ENCODE measurements around the gene C1QTNF8.

Gene C1QTNF8

DNA sequence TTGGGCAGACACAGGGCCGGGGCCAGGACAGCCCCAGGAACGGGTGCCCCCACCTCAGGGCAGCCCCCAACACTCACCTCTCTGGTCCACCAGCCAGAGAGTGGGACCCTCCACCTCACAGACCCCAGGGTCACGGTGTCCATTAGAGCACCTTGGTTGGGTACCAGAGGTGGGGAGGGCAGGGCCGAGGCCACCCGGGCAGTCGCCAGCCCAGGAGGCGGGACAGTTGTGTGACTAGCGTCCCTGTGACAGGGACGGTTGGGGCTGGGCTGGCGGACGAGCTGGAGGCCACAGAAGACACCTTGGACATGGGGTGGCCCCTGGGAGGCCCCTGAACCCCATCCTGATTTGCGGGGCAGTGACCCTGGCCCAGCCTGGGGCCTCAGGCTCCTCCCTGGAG is 11.7 kb upstream of the C1QTNF8 start:
- H3K27me3 Mint-ChIP-seq = peaks cover 22% of the 10 kb centered on the region
- no peak overlapping the region for H3K27ac Mint-ChIP-seq

DNA sequence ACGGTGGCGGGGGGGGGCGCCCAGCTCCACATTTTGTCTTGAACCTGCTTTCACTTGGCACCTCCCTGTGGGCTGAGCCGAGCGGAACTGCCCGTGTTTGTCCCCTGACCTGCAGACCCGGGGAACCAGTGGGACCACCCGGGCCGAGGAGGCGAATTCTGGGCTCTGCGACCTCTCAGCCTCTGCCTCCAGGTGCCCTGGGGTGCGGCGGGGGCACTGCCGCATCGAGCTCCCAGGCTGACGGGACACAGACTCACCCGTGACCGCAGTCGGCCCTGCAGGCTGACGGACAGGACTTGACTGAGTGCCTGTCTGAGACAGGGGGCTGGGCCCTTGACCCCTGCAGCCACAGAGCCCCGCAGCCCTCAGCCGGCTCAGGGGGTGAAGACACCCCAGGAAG is 11.1 kb upstream of the C1QTNF8 start:
- H3K27ac Mint-ChIP-seq = no peak overlapping the region
- no peaks in the 10 kb centered on the region for H3K36me3 Mint-ChIP-seq (ENCODE audit: low read depth)
- H3K4me3 Mint-ChIP-seq = no peak overlapping the region
- no peak for DNase-seq
- peaks cover 22% of the 10 kb centered on the region for H3K27me3 Mint-ChIP-seq
- no peaks in the 10 kb centered on the region for H3K4me1 Mint-ChIP-seq (ENCODE audit: low read depth)
- H3K9me3 Mint-ChIP-seq = no peaks in the 10 kb centered on the region

More for the DNA sequence above, 11.7 kb upstream of the C1QTNF8 start:
- Mint-ChIP-seq H3K36me3 (ENCODE audit: low read depth) (no peaks in the 10 kb centered on the region), H3K4me1 (ENCODE audit: low read depth) (no peaks in the 10 kb centered on the region), H3K9me3 (no peaks in the 10 kb centered on the region), H3K4me3 (no peak overlapping the region)
- DNase-seq = no peak

DNA sequence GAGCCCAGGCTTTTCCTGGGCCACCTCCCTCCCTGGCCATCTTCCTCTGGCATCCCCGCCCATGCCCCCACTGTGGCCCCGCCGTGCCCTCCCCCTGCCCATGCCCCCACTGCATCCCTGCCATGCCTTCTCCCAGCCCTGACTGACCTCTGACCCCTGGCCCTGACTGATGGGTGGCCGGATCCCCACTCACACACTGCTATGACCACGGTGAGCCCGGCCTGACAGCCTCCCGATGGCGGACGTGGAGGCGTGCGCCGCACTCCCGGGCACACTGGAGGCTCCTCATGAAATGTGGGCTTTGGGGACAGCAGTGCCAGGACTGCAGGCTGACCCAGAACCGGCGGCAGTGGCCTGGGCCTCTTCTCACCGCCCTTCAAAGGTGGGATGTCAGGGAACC is 10.6 kb upstream of the C1QTNF8 start:
- H3K9me3 Mint-ChIP-seq = no peaks in the 10 kb centered on the region
- H3K27me3 Mint-ChIP-seq = peaks cover 22% of the 10 kb centered on the region
- H3K27ac Mint-ChIP-seq = no peak overlapping the region
- H3K4me3 Mint-ChIP-seq = no peak overlapping the region
- no peaks in the 10 kb centered on the region for H3K4me1 Mint-ChIP-seq (ENCODE audit: low read depth)
- no peak for DNase-seq
- H3K36me3 Mint-ChIP-seq (ENCODE audit: low read depth) = no peaks in the 10 kb centered on the region

DNA sequence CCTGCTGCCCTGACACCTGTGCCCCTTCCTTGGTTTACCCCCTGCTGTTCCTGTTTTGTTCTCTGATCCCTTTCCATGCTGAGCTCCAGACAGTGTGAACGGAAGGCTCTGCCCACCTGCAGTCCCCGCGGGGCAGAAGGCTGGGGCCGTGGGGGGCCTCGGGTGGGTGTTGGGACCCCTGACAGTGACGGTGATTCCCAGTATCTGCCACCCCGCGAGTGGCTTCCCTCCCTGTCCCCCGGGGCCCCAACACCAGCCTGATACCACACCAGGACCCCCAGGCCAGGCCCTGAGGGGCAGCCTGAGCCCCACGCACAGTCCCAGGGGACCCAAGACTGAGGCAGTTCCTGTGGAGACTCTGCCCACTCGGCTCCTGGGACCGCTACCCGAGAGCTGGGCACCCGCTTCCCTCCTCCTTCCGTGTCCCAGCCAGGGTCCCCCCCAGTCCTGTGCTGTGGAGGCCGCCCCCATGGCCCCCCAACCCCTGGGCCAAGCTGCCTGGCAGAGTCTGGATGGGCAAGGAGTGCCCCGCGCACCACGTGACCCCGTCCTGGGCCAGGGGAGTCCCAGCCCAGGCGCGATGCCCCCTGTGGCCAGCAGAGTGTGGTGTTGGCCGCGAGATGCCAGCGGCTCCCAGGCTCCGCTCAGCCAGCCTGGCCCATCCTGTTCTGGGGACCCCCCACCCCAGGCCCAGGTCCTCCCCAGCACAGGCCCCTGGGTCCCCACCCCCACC is 10.0 kb upstream of the C1QTNF8 start:
- no peaks in the 10 kb centered on the region for H3K36me3 Mint-ChIP-seq (ENCODE audit: low read depth)
- H3K27ac Mint-ChIP-seq = no peak overlapping the region
- H3K9me3 Mint-ChIP-seq = no peaks in the 10 kb centered on the region
- H3K4me3 Mint-ChIP-seq = no peak overlapping the region
- peak; percentile 67 for DNase-seq
- H3K4me1 Mint-ChIP-seq (ENCODE audit: low read depth) = no peaks in the 10 kb centered on the region
- H3K27me3 Mint-ChIP-seq = peaks cover 25% of the 10 kb centered on the region

DNA sequence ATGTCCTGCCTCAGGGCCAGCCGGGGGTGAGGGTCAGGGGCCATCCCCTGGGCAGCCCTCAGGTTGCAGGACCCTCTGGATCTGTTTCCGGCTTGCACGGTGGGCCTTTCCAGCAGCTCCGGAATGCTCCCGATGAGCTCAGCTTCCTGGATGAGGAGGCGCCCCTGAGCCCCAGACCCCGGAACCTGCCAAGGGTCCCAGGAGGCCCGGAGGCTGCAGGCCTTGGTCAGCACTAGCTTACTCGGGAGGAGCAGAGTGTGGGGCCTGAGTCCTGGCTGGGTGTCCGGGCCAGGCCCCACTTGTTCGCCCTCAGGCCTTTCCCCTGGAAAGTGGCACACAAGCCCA is 7.6 kb upstream of the C1QTNF8 start:
- Mint-ChIP-seq H3K27me3 (peaks cover 27% of the 10 kb centered on the region), H3K9me3 (no peaks in the 10 kb centered on the region), H3K36me3 (ENCODE audit: low read depth) (no peaks in the 10 kb centered on the region), H3K27ac (no peak overlapping the region), H3K4me1 (ENCODE audit: low read depth) (no peaks in the 10 kb centered on the region), H3K4me3 (no peak overlapping the region)
- DNase-seq = no peak

DNA sequence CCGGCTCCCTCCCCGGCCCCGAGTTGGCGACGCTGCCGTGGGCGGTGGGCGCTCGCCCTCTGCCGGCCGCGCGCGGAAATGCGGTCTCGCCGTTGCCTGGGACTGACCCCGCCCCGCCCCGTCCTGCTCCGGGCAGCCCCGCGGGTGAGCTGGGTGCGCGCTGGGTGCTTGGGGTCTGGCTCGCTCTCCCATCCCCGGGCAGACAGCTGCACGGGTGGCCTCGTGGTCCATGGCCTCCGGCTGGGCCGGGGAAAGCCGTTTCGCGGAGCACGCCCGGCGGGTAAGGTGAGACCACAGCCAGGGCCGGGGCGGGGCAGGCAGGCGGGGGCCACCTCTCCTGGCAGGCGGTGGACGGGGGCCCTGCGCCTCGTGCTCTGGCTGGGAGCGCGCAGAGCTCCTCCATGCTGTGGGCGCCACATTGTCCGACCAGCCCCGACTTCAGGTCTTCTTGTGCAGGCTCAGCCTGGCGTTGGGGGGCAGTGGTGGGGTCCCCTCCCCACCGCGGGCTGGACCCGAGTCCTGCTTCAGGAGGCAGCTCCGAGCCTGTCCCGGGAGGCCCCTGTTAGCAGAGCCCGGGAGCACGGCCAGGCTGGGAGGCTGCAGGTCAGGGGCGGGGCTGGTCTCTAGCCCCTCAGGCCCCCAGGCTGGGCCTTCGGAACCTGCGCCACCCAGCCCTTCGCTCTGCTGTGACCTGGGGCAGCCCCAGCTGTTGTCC is 7.0 kb upstream of the C1QTNF8 start:
- Mint-ChIP-seq H3K9me3 (no peaks in the 10 kb centered on the region), H3K27ac (no peak overlapping the region), H3K4me3 (no peak overlapping the region), H3K4me1 (ENCODE audit: low read depth) (no peaks in the 10 kb centered on the region), H3K27me3 (peaks cover 27% of the 10 kb centered on the region), H3K36me3 (ENCODE audit: low read depth) (no peaks in the 10 kb centered on the region)
- DNase-seq = peak; percentile 86

DNA sequence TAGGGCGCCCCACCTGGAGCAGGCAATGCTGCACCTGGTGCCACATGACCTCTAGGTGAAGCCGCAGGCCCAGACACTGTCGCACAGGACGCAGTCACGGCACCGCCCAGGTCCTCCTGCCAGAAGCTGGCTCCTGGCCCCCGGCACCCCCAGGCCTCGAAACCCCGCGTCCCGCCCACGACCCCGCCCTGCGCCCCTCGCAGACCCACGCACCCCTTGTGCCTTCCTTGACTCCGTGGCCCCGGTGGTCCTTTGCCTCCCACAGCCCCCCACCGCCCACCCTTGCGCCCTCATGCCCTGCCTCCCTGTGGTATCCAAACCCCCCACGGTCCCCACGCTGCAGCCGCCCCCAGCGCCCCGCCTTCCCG is 6.3 kb upstream of the C1QTNF8 start:
- Mint-ChIP-seq H3K9me3 (no peaks in the 10 kb centered on the region), H3K27me3 (peaks cover 27% of the 10 kb centered on the region), H3K27ac (no peak overlapping the region), H3K36me3 (ENCODE audit: low read depth) (no peaks in the 10 kb centered on the region), H3K4me3 (no peak overlapping the region), H3K4me1 (ENCODE audit: low read depth) (no peaks in the 10 kb centered on the region)
- DNase-seq = no peak

DNA sequence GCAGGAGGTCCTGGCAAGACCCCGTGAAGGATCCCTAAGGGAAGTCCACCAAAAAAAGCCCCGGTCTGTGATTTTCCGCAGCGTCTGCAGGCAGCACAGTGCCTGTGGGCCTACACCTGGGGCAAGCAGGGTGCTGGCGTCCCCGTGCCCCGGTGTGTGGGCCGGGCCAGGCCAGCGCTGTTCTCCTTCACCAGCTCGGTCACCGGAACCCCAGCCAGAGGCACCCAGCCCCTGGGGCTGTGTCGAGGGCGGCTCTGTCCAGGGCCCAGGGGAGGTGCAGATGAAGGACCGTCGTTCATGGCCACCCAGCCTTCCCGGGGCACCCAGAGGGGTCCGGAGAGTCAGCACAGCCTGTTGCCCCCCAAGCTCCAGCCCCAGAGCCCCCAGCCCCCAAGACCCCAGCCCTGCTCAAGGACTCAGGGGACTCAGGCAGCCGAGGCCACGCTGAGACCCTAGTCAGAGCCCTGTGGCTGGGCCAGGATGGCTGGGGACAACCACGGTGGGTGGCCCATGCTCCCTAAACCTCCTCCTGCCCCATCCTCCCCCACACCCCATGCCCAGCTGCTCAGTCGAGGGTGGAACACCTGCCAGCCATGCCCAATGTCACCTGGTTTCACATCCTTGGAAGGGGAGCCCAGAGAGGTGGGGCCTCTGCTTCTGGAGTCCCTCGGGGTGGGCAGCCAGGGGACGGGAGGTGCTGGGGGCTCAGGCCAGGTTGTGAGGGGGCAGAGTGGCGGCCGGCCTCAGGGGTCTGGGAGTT is 5.7 kb upstream of the C1QTNF8 start:
- no peak for DNase-seq
- Mint-ChIP-seq H3K4me1 (ENCODE audit: low read depth) (no peaks in the 10 kb centered on the region), H3K27me3 (peaks cover 27% of the 10 kb centered on the region), H3K9me3 (no peaks in the 10 kb centered on the region), H3K4me3 (no peak overlapping the region), H3K36me3 (ENCODE audit: low read depth) (no peaks in the 10 kb centered on the region), H3K27ac (no peak overlapping the region)

DNA sequence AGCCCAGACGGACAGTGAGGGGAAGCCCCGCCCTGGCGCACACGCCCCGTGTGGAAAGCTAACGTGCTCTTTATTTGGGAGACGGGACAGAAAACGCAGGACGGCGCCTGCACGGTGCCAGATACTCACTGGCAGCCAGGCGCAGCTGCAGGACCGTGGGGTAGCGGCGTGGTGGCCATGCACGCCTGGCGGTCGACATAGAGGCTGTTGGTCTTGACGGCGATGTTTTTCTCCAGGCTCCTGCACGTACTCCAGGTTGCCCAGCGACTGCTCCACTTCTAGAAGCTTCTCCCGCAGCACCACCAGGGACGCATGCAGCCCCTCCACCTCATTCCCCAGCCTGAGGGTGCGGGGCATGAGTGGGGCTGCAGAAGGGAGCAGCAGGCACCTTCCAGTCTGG is 5.1 kb upstream of the C1QTNF8 start:
- Mint-ChIP-seq H3K36me3 (ENCODE audit: low read depth) (no peaks in the 10 kb centered on the region), H3K27me3 (peaks cover 27% of the 10 kb centered on the region), H3K9me3 (no peaks in the 10 kb centered on the region), H3K4me3 (no peak overlapping the region), H3K27ac (no peak overlapping the region), H3K4me1 (ENCODE audit: low read depth) (no peaks in the 10 kb centered on the region)
- DNase-seq = no peak

DNA sequence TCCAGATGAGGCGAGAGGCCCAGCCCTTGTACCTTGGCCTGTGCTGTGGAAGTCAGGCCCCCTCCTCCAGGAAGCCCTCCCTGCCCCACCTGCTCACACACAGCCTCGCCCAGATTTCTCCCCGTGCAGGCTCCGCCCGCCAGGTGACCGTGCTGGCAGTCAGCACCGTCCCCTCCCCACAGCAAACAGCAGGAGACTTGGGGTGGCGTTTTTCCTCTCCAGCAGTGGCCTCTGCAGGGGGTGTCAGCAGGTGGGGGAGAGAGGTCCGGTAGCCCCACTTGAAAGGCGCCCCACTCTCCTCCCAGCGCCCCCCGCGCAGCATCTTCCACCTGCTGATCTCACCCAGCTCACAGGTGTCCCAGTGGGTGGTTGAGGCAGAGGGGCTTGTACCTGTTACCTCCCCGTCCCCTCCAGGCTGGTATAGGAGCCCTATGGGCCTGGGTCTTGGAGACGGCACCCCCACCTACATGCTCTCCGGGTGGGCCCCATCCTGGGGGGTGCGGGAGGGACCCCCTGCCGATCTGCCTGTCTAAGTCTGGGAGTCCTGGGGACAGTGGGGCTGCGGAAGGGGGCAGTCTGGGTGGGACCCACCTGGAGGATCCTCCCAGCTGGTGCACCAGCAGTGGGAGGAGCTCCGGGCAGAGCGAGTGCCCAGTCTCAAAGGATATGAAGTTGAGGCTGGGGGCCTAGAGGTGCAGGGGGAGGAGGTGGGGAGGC is 4.2 kb upstream of the C1QTNF8 start:
- DNase-seq = no peak
- Mint-ChIP-seq H3K9me3 (no peaks in the 10 kb centered on the region), H3K4me3 (no peak overlapping the region), H3K27me3 (peaks cover 22% of the 10 kb centered on the region), H3K27ac (no peak overlapping the region), H3K36me3 (ENCODE audit: low read depth) (no peaks in the 10 kb centered on the region), H3K4me1 (ENCODE audit: low read depth) (no peaks in the 10 kb centered on the region)

DNA sequence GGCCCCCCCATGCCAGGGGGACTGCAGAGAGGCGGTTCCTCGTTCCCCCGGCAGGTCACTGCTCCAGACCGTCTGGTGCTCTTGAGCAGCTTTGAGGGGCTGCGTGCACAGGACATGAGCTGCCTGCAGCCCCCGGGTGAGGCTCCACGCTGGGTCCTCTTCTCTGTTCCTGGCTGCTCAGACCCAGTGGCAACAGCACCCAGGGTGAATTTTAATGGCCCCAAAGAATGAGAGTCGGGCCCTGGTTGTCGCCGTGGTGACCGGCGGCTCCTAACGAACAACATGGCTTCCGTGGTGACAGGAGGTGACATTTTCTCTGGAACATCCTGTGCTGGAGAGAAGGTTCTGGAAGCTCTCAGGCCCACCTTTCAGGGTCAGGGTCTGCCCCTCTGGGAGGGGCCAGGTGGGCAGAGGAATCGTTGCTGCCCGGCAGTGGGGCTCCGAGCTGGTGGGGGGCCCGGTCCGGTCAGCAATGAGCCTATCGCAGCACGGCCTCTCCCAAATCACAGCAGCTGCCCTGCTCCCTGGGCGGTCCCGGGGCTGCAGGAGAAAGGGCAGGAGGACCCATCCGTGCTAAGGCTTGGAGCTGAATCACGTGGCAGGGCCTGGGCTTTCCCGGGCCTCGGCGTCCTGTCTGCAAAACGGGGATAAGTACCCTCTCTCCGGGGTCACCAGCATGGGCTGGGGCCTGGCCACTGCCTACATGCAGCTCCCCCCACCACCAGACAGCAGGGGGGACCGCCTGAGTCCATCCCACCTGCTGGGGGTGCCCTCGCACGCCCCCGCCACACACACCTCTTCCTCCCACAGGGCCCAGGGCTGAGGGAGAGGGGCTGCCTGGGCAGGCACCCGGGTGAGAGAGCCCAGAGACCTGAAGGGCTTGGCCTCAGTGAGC is 3.4 kb upstream of the C1QTNF8 start:
- peaks cover 14% of the 10 kb centered on the region for H3K27me3 Mint-ChIP-seq
- no peaks in the 10 kb centered on the region for H3K9me3 Mint-ChIP-seq
- H3K4me3 Mint-ChIP-seq = no peak overlapping the region
- no peaks in the 10 kb centered on the region for H3K4me1 Mint-ChIP-seq (ENCODE audit: low read depth)
- H3K27ac Mint-ChIP-seq = no peak overlapping the region
- no peaks in the 10 kb centered on the region for H3K36me3 Mint-ChIP-seq (ENCODE audit: low read depth)
- no peak for DNase-seq

DNA sequence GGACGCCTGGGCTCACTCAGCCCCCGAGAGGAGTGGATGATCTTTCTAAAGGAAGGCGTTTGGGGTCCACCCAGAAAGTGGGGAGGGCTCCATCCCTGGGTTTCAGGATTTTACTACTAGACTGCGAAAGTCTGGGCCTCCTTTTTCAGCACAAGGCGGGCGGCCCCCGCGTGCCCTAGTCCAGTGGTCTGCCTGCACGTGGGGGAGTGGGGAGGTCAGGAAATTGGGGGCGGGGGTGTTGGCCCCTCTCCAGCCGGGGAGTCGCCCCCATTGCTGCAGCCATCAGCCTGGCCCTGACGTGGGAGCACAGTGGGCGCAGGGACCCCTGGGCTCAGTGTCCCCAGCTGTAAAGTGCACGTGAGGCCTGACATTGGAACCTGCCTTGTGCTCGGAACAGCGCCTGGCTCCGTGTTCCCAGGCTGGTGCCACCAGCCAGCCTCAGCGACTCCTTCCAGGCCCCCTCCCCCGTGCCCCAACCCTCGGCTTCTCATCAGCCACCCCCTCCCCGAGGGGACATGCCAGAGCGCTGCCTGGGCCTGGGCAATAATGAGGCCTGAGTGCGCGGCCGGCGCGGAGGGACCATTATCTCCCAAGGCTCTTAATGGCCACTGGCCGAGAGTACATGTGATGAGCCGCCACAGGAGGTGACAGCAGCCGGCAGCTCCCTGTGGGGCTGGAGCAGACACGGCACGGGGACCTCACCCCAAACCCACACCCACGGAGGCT is 2.4 kb upstream of the C1QTNF8 start:
- H3K36me3 Mint-ChIP-seq (ENCODE audit: low read depth) = no peaks in the 10 kb centered on the region
- H3K4me3 Mint-ChIP-seq = no peak overlapping the region
- no peaks in the 10 kb centered on the region for H3K9me3 Mint-ChIP-seq
- no peak overlapping the region for H3K27ac Mint-ChIP-seq
- no peaks in the 10 kb centered on the region for H3K4me1 Mint-ChIP-seq (ENCODE audit: low read depth)
- DNase-seq = no peak
- peaks cover 5% of the 10 kb centered on the region for H3K27me3 Mint-ChIP-seq

DNA sequence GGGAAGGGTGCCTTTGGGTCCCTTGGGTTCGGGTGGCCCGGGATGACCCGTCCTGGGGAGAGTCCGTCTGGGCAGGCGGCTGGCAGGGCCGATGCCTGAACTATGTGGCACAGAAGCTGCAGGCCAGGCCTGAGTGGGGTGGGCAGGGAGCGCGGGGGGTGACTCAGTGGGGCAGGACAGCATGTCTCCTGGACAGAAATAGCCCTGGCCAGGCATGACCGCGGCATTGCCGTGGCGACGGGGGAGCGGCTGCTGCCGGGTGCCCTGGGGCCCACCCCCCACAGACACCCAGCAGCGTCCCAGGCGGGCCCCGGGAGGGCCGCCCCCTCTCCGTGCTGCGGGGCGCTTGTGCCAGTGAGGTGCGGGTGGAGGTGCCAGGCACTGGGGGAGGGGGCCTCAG is 1.8 kb upstream of the C1QTNF8 start:
- no peaks in the 10 kb centered on the region for H3K36me3 Mint-ChIP-seq (ENCODE audit: low read depth)
- H3K9me3 Mint-ChIP-seq = no peaks in the 10 kb centered on the region
- H3K4me1 Mint-ChIP-seq (ENCODE audit: low read depth) = no peaks in the 10 kb centered on the region
- H3K27me3 Mint-ChIP-seq = peaks cover 5% of the 10 kb centered on the region
- H3K27ac Mint-ChIP-seq = no peak overlapping the region
- DNase-seq = no peak
- H3K4me3 Mint-ChIP-seq = no peak overlapping the region

Measured in activated T-cell treated with anti-CD3 and anti-CD28 coated beads, Interleukin-2, amount 50 U/mL, for 24 hours (primary cell).